Smooth muscle cell (in vitro differentiated cells): Measurements from ENCODE around the gene RALGPS2. TPM values are rescaled to one million over a fixed set of nuclear protein-coding genes. Genes with fewer than 3 reads are reported as not detected.

Experiments
- DNase-seq: peaks from one replicate; lab custom pipeline; 2025; ENCODE audit not compliant: unreplicated experiment; lab: John Stamatoyannopoulos, UW
- H2AFZ ChIP-seq: fragments of 200-600 bp; sonication (generic); 2 replicates; pipeline ENCODE4 v1.6.0; 2016; ENCODE audit warnings: antibody characterized with exemption, low read depth, mild to moderate bottlenecking
- H3F3A ChIP-seq: fragments of 200-600 bp; sonication (generic); 2 replicates; pipeline ENCODE4 v1.6.0; 2017; ENCODE audit warnings: antibody characterized with exemption, low read depth
- H3K27ac ChIP-seq: fragments of 200-600 bp; sonication (generic); 2 replicates; pipeline ENCODE4 v1.5.1; 2016; ENCODE audit warnings: low read depth, mild to moderate bottlenecking
- H3K27me3 ChIP-seq: fragments of 200-600 bp; sonication (generic); 2 replicates; pipeline ENCODE4 v1.6.1; 2016; ENCODE audit warnings: low read depth, mild to moderate bottlenecking
- H3K36me3 ChIP-seq: fragments of 200-600 bp; sonication (generic); 2 replicates; pipeline ENCODE4 v1.5.1; 2016; ENCODE audit warnings: low read depth
- H3K4me1 ChIP-seq: fragments of 200-600 bp; sonication (generic); 2 replicates; pipeline ENCODE4 v1.5.1; 2016; ENCODE audit warnings: low read depth
- H3K4me2 ChIP-seq: fragments of 200-600 bp; sonication (generic); 2 replicates; pipeline ENCODE4 v1.6.0; 2016; ENCODE audit warnings: mild to moderate bottlenecking
- H3K4me3 ChIP-seq: fragments of 200-600 bp; sonication (generic); 2 replicates; pipeline ENCODE4 v1.5.1; 2016; ENCODE audit warnings: mild to moderate bottlenecking
- H3K79me2 ChIP-seq: fragments of 200-600 bp; sonication (generic); 2 replicates; pipeline ENCODE4 v1.6.0; 2016; ENCODE audit warnings: low read depth, mild to moderate bottlenecking
- H3K9ac ChIP-seq: fragments of 200-600 bp; sonication (generic); 2 replicates; pipeline ENCODE4 v1.6.0; 2016; ENCODE audit warnings: low read depth
- H3K9me3 ChIP-seq: fragments of 200-600 bp; sonication (generic); replicated peaks from 2 replicates; pipeline ENCODE4 v1.5.1; 2016; ENCODE audit warnings: low read depth
- H4K20me1 ChIP-seq: fragments of 200-600 bp; sonication (generic); 2 replicates; pipeline ENCODE4 v1.6.0; 2016; ENCODE audit warnings: low read depth
- WGBS: methylation state at CpG from one replicate; pipeline ENCODE4 v1.1.7; 2016; ENCODE audit warnings: low lambda C conversion rate; 5-methylcytosine and 5-hydroxymethylcytosine counted together
- microRNA-seq: library from miRNA; unstranded; fragments of <30 nt; microRNA quantifications from one replicate; pipeline ENCODE4, GENCODE V29; 2016; ENCODE audit warnings: borderline number of aligned reads
- polyA plus RNA-seq: library from polyadenylated mRNA; unstranded; fragments of >200 nt; fragmentation: Nextera tagmentation; extraction: Ambion mirVana; gene quantifications from 2 replicates; pipeline ENCODE4 v1.2.1, GENCODE V29; 2016
- small RNA-seq: library from RNA; depleted of rRNA; stranded (forward); fragments of <200 nt; gene quantifications from one replicate; pipeline ENCODE3, GENCODE V24; 2014
- total RNA-seq: library from RNA; depleted of rRNA; stranded (reverse); fragments of >200 nt; gene quantifications from 2 replicates; pipeline ENCODE4 v1.2.3, GENCODE V29; 2014
- TF ChIP-seq, protein P1 (sequence below): fragments of 200-600 bp; sonication (generic); IDR thresholded peaks from 2 replicates; pipeline ENCODE4 v1.5.1; 2017; ENCODE audit warnings: borderline replicate concordance, mild to moderate bottlenecking, antibody characterized with exemption; ENCODE audit not compliant: insufficient read depth, poor library complexity, severe bottlenecking

The RALGPS2 gene
- total and polyA plus RNA-seq, 2 experiments from 2014 or later = 4.7 to 23.8 TPM

DNA sequence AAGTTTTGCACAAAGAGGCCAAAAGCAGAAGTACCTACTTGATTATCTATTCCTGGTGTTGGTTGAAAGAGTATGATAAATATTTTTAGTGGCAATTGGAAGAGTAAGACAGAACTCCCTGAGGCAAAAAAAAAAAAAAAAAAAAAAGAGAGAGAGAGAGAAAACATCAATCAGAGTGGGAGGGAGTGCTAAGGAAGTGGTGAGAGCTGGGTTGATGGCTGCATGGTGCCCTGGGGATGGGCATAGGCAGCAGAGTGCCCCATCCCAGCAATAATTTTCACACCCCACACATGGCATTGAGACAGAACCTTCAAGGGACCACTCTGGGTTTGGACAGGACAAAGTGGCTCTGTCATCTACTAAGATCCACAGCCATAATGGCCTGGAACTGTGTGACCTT lies 241.3 kb downstream of the RALGPS2 start:
- Histone ChIP-seq H3K36me3 (no peaks in the 10 kb centered on the region), H3F3A (no peaks in the 10 kb centered on the region), H3K4me3 (no peak overlapping the region), H4K20me1 (no peaks in the 10 kb centered on the region), H3K4me1 (no peaks in the 10 kb centered on the region), H3K9ac (no peak overlapping the region), H3K27me3 (no peaks in the 10 kb centered on the region), H3K27ac (no peak overlapping the region), H3K9me3 (no peaks in the 10 kb centered on the region), H3K79me2 (no peaks in the 10 kb centered on the region), H3K4me2 (no peak overlapping the region), H2AFZ (no peak overlapping the region)
- no peak for DNase-seq
- TF ChIP-seq, protein P1, sequence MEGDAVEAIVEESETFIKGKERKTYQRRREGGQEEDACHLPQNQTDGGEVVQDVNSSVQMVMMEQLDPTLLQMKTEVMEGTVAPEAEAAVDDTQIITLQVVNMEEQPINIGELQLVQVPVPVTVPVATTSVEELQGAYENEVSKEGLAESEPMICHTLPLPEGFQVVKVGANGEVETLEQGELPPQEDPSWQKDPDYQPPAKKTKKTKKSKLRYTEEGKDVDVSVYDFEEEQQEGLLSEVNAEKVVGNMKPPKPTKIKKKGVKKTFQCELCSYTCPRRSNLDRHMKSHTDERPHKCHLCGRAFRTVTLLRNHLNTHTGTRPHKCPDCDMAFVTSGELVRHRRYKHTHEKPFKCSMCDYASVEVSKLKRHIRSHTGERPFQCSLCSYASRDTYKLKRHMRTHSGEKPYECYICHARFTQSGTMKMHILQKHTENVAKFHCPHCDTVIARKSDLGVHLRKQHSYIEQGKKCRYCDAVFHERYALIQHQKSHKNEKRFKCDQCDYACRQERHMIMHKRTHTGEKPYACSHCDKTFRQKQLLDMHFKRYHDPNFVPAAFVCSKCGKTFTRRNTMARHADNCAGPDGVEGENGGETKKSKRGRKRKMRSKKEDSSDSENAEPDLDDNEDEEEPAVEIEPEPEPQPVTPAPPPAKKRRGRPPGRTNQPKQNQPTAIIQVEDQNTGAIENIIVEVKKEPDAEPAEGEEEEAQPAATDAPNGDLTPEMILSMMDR = no peak

GRCh38 chr1:178969226-178969987 lies 244.4 kb downstream of the RALGPS2 start:
- H3K4me1 ChIP-seq = no peaks in the 10 kb centered on the region
- no peak overlapping the region for H2AFZ ChIP-seq
- no peaks in the 10 kb centered on the region for H4K20me1 ChIP-seq
- H3K27ac ChIP-seq = no peak overlapping the region
- no peaks in the 10 kb centered on the region for H3K36me3 ChIP-seq
- H3K9ac ChIP-seq = no peak overlapping the region
- H3F3A ChIP-seq = no peaks in the 10 kb centered on the region
- no peaks in the 10 kb centered on the region for H3K27me3 ChIP-seq
- WGBS = 93% methylated on average over 9 of the region's 9 CpGs
- H3K4me2 ChIP-seq = no peak overlapping the region
- no peaks in the 10 kb centered on the region for H3K9me3 ChIP-seq
- DNase-seq = no peak
- TF ChIP-seq, protein P1 = no peak
- no peaks in the 10 kb centered on the region for H3K79me2 ChIP-seq
- H3K4me3 ChIP-seq = no peak overlapping the region

DNA sequence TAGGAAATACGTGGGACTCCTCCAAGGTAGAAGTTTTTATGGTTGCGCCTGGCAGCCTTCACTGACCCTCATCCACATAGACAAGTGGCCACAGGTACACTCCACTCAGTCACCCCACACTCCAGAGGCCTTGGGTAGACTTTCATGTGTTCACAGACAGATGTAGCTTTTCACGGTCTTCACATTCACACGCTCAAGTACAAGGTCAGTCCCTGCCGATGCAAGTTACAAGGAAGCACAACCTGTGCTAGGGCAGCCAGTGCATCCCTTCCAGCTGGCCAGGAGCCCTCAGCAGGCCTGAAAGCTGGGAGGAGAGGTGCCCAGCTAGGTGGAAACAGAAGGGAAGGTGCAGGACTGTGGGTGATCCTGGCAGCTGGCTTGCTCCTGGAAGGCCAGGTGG lies 245.1 kb downstream of the RALGPS2 start:
- H3K9me3 ChIP-seq = no peaks in the 10 kb centered on the region

More for the DNA sequence above, 245.1 kb downstream of the RALGPS2 start:
- H4K20me1 ChIP-seq = no peaks in the 10 kb centered on the region
- H3K27ac ChIP-seq = no peak overlapping the region
- TF ChIP-seq, protein P1 = no peak
- no peaks in the 10 kb centered on the region for H3K27me3 ChIP-seq
- no peak overlapping the region for H3K4me2 ChIP-seq
- 79% methylated on average over 5 of the region's 5 CpGs for WGBS
- H3K4me3 ChIP-seq = no peak overlapping the region
- no peaks in the 10 kb centered on the region for H3K4me1 ChIP-seq
- H3K79me2 ChIP-seq = no peaks in the 10 kb centered on the region
- H3K9ac ChIP-seq = no peak overlapping the region
- no peak overlapping the region for H2AFZ ChIP-seq
- no peak for DNase-seq
- no peaks in the 10 kb centered on the region for H3K36me3 ChIP-seq
- no peaks in the 10 kb centered on the region for H3F3A ChIP-seq

Small RNA genes lying within 50 kb of the gene (microRNA-seq; reads per million reads assigned to microRNA genes)
- not detected for gene MIR4424

Small RNA genes lying within 50 kb of the gene (small RNA-seq; reads per million reads assigned to genes)
- gene MIR4424 (not detected), gene RF00092 (not detected)

Other genes starting within 250 kb of the RALGPS2 start
- not detected in 2 replicates for gene CLEC20A, start 228.3 kb upstream of the RALGPS2 start, total RNA-seq
- gene CLEC20A, start 228.3 kb upstream of the RALGPS2 start, polyA plus RNA-seq = 0.14 TPM in 1 of 2 replicates, not detected in the other
- gene TEX35, start 212.1 kb upstream of the RALGPS2 start, total RNA-seq = not detected in 2 replicates
- not detected in 2 replicates for gene TEX35, start 212.1 kb upstream of the RALGPS2 start, polyA plus RNA-seq
- gene ANGPTL1, start 145.8 kb downstream of the RALGPS2 start, total RNA-seq = 6.6 and 7.5 TPM in 2 replicates
- gene ANGPTL1, start 145.8 kb downstream of the RALGPS2 start, polyA plus RNA-seq = 3.4 and 5.0 TPM in 2 replicates